GM19467 (cell line): ENCODE results near the gene GNL2.
"Not testable (repeated sequence)": the region's sequence is repeated elsewhere in the genome, so short reads cannot be mapped to it uniquely, and the experiment has no call there.

Experiments
- ATAC-seq: cut with Tn5 transposase; IDR thresholded peaks from one replicate; pipeline ENCODE4 v1.9.1; 2021; ENCODE audit warnings: mild to moderate bottlenecking, moderate library complexity; ENCODE audit not compliant: unreplicated experiment

Gene GNL2

GRCh38 chr1:37609002-37609401 lies 13.3 kb upstream of the GNL2 start:
- no peak for ATAC-seq

GRCh38 chr1:37606481-37607263 lies 10.9 kb upstream of the GNL2 start:
- ATAC-seq, result no peak

- no peak for ATAC-seq
These were observed 10.2 kb upstream of the GNL2 start for GRCh38 chr1:37605806-37606474.

- no peak for ATAC-seq
These were observed 9.4 kb upstream of the GNL2 start for GRCh38 chr1:37605061-37605650.

- no peak for ATAC-seq
These were observed 7.3 kb upstream of the GNL2 start for GRCh38 chr1:37602750-37603694.

GRCh38 chr1:37601441-37601840 lies 5.7 kb upstream of the GNL2 start:
- ATAC-seq, result no peak

GRCh38 chr1:37599940-37600339 lies 4.2 kb upstream of the GNL2 start:
- ATAC-seq, result no peak

GRCh38 chr1:37596182-37596667 lies 488 bp upstream of the GNL2 start:
- no peak for ATAC-seq

- ATAC-seq, result no peak
These were observed 2.0 kb downstream of the GNL2 start for GRCh38 chr1:37593726-37594125.

- no peak for ATAC-seq
These were observed 6.8 kb downstream of the GNL2 start for GRCh38 chr1:37588939-37589338.

- not testable (repeated sequence) for ATAC-seq
These were observed 11.2 kb downstream of the GNL2 start for GRCh38 chr1:37584544-37584943.

GRCh38 chr1:37575692-37576091 lies 20.0 kb downstream of the GNL2 start:
- no peak for ATAC-seq

GRCh38 chr1:37574834-37575480 lies 20.8 kb downstream of the GNL2 start:
- ATAC-seq, result no peak

GRCh38 chr1:37570528-37571334 lies 25.0 kb downstream of the GNL2 start:
- no peak for ATAC-seq

GRCh38 chr1:37567023-37567422 lies 28.7 kb downstream of the GNL2 start:
- no peak for ATAC-seq

- ATAC-seq, result no peak
These were observed 30.8 kb downstream of the GNL2 start for GRCh38 chr1:37564892-37565291.

- ATAC-seq, result no peak
These were observed 32.8 kb downstream of the GNL2 start for GRCh38 chr1:37562984-37563383.

- no peak for ATAC-seq
These were observed 34.3 kb downstream of the GNL2 start for GRCh38 chr1:37561133-37562132.
